Suprapubic skin (tissue), 3 donors: Measurements from ENCODE around the gene XPO1.

ENCODE experiments used
- EP300 ChIP-seq: sonication (generic); formaldehyde crosslinking; IDR thresholded peaks from one replicate; pipeline ENCODE4 v1.6.1; 2017; ENCODE audit warnings: antibody characterized with exemption
- POLR2A ChIP-seq, 2 donors: fragments of 450-650 bp; IDR thresholded peaks; one replicate each; pipeline ENCODE4 v1.6.1; 2017; ENCODE audit warnings: antibody characterized with exemption in 2 of 2, mild to moderate bottlenecking in 2 of 2, moderate library complexity in 2 of 2
- TF ChIP-seq, protein P1 (sequence below), 2 donors: fragments of 200-600 bp in 1 of 2; fragments of 450-650 bp in 1 of 2; sonication (generic) in 1 of 2; IDR thresholded peaks; one replicate each; pipeline ENCODE4 v1.5.1; 2016 to 2019; ENCODE audit warnings: antibody characterized with exemption in 2 of 2, mild to moderate bottlenecking in 1 of 2, moderate library complexity in 1 of 2

DNA sequence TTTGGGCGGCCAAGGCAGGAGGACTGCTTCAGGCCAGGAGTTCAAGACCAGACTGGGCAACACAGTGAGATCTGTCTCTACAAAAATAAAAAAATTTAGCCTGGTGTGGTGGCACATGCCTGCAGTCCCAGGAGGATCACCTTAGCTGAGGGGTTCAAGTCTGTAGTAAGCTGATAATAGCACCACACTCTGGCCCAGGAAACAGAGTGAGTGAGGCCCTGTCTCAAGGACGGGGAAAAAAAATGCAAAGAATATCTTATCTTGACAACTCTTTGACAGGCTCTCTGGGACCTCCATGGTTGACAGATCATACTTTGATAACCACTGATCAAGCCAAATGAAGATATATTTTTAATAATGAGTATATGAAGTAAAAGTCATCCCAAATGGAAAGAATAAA, 89.9 kb downstream of the XPO1 start:
- TF ChIP-seq, protein P1, sequence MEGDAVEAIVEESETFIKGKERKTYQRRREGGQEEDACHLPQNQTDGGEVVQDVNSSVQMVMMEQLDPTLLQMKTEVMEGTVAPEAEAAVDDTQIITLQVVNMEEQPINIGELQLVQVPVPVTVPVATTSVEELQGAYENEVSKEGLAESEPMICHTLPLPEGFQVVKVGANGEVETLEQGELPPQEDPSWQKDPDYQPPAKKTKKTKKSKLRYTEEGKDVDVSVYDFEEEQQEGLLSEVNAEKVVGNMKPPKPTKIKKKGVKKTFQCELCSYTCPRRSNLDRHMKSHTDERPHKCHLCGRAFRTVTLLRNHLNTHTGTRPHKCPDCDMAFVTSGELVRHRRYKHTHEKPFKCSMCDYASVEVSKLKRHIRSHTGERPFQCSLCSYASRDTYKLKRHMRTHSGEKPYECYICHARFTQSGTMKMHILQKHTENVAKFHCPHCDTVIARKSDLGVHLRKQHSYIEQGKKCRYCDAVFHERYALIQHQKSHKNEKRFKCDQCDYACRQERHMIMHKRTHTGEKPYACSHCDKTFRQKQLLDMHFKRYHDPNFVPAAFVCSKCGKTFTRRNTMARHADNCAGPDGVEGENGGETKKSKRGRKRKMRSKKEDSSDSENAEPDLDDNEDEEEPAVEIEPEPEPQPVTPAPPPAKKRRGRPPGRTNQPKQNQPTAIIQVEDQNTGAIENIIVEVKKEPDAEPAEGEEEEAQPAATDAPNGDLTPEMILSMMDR (IDR thresholded peaks at IDR 0.05): no peak
- no peak for TF ChIP-seq POLR2A (IDR thresholded peaks at IDR 0.05)
- no peak for TF ChIP-seq EP300
